Stimulated activated CD4-positive, alpha-beta T cell treated with anti-CD3 and anti-CD28 coated beads, Interleukin-12 subunit alpha, Interleukin-12 subunit beta, amount 100 ng/mL, for 4 hours (primary cell): ENCODE data around the gene GNG7.
A peak's percentile ranks its signal among the peaks of the same experiment; 100 is the strongest.
"Not testable (repeated sequence)": the region's sequence is repeated elsewhere in the genome, so short reads cannot be mapped to it uniquely, and the experiment has no call there.

Experiments used
- DNase-seq: peaks from one replicate; pipeline ENCODE4 v3.0.0-alpha.2; 2020

GNG7 gene

DNA sequence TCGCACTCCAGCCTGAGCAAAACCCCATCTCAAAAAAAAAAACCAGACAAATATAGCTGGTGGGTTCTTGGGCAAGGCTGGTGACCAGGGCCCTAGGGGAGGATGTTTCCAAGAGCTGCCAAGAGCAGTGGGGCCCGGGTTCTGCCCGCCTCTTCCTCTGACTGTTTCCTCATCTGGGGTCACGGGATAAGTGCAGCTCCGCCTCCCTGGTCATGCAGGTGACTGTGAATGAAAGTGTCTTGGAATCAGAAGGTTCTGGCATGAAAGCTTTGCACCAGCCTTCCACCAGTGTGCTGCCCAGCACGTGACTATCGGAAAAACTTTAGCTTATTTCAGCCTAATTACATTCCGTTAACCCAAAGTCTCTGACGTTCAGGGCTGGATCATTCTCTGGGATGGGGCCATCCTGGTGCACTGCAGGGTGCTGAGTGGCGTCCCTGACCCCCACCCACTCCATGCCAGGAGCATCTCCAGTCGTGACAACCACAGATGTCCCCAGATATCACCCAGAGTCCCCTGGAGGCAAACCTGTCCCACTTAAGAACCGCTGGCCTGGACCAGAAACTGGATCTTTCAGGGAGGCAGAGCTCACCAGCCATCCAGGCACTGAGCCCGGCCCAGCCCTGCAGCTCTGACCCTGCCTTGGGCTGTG, 85.6 kb downstream of the GNG7 start:
- no peak for DNase-seq

DNA sequence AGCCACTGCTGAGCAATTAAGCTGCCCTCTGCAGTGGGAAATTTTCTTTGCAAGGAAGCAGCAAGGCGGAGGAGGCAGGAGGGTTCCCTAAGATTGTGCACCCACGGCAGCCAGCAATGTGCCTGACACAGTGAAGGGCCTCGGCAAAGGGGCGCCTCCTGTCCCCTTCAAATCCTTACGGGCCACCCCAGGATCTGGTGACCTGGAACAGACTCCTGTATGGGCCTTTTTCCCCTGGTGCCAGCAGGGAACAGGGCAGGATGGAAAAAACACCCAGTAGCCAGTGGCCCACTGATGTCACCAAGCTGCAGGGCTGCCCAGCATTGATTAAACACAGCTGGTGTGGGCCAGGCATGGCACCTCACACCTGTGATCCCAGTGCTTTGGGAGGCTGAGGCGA, 86.7 kb downstream of the GNG7 start:
- DNase-seq, result no peak

DNA sequence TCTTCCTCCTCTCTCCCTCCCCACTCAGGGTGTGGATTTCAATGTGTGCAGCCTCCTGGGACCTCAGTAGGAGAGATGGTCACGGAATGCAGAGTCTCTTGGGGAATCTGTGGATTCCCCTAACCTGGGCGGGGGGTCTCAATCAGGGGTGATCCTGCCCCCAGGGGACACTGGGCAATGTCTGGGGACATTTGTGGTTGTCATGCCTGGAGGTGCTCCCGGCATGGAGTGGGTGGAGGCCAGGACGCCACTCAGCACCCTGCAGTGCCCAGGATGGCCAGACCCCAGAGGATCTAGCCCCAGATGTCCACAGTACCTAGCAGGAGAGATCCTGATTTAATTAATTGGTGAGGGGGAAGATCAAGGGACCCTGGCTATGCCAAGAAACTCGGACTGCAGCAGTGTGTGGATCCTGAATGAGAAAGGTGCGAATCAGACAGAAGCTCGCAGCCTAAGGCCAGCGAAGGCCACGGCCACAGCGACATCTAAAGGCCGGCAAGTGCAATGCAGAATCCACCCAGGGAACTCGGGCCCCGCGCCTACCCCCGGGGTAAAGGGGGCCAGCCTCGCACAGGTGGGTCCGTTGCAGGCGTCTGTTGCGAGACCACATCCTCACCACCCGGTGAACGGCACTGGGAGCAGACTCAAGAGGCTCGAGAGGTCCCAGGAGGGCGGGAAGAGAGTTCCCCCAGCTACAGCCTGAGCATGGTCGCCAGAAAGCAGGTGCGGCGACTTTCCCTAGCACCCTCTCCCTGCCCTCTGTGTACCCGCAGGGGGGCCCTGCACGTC, 88.8 kb downstream of the GNG7 start:
- peak; percentile 63 for DNase-seq

DNA sequence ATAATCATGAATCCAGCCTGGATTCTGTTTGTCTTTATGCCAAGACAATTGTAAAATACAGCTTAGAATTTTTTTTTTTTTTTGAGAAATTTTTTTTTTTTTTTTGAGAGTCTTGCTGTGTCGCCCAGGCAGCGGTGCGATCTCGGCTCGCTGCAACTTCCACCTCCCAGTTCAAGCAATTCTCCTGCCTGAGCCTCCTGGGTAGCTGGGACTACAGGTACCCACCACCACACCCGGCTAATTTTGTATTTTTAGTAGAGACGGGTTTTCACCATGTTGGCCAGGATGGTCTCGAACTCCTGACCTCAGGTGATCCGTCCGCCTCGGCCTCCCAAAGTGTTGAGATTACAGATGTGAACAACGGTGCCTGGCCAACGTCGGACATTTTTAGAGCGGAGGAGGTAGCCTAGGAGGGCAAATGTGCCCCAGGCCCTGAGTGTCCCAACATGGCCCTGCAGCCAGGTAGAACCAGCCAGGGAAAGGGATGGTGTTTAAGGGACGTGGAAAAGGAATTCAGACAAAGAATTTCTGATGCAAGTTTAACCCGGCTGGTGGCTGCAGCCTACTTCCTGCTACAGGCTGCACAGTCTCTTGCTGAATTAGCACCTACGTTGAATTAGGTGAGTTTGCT, 89.8 kb downstream of the GNG7 start:
- DNase-seq, result no peak

DNA sequence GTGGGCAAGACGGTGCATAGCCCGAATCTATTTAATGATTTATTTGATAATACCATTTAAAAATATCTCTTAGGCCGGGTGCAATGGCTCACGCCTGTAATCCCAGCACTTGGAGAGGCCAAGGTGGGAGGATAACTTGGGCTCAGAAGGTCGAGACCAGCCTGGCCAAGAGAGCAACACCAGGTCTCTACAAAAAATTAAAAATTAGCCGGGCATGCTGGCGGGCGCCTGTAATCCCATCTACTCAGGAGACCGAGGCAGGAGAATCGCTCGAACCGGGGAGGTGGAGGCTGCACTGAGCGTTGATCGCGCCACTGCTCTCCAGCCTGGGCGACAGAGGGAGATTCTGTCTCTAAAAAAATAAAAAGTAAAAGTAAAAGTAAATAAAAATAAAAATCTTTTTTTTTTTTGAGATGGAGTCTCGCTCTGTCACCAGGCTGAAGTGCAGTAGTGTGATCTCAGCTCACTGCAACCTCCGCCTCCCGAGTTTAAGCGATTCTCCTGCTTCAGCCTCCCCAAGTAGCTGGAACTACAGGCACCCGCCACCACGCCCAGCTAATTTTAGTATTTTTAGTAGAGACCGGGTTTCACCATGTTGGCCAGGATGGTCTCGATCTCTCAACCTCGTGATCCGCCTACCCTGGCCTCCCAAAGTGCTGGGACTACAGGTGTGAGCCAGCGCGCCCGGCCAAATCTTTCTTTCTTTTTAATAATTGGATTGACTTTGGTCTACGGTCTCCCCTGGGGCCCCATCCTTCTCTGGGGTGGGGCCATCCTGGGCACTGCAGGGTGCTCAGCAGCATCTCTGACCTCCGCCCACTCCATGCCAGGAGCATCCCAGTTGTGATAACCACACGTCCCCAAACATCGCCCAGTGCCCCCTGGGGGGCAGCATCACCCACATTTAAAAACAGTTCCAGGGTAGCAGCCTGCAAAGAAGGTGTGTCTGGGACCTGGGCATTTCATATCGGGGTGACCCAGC, 90.7 kb downstream of the GNG7 start:
- no peak for DNase-seq

DNA sequence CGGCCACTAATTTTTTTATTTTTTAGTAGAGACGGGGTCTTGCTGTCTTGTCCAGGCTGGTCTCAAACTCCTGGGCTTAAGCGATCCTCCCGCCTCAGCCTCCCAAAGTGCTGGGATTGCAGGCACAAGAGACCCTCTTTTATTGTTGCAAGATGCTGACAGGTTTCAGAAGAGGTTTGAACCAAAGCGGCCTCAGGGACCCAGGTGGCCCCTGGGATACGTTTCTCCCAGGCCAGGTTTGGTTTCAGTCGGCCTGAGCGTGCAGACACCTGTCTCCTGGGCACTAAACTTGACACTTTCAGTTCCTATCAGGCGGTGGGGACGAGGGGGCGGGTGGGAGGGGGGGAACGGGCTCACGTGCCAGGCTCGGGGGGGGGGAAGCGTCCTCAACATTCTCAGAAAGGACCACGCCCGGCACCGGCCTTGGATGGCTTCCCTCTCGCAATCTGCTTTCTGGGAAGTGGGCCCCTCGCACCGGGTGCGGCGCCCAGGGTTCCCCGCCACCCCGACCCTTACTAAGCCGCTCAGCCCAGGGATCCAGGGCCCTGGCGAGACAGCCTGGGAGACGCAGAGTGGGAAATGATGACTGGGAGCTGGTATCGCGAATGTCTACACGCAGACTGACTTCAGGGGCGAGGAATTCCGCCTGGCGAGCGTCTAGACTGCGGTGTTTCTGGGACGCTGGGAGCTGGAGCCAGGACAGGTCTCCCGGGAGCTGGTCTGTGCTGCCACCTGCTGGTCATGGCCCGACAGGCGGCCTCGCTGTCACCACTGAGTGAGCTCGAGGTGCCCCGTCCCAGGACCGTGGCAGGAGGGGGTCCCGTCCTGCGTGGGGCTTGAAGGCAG, 91.6 kb downstream of the GNG7 start:
- peak; percentile 91 for DNase-seq

DNA sequence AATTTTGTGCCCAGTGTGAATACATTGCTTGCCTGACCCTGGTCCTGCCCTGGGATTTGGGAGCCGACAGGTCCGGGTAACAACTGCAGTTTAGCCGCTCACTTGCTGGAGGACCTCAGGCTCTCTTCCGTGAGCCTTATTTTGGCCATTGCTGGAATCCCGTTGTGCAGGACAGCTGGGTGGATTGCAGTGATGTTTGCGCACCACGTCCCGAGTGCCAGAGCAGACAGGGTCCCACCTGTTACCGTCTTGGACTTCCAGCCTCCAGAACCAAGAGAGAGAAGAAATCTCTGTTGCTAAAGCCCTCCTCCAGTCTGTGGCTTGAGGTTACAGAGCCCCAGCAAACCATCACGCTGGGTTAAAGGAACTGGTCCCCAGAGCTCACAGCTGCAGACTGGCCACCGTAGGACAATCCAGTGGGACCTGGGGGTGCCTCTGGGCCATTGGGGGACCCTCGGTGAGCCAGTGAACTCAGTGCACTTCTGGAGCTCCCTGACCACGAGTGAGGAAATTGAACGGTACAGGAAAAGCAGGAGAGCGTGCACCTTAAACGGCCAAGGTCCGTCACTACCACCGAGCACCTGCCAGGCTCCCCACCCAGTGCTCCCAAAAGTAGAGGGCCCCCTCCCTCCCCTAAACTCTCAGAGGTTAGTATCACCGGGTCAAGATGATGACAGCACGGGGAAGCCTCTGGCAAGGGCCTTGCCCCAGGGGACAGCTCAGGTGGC, 92.9 kb downstream of the GNG7 start:
- no peak for DNase-seq

DNA sequence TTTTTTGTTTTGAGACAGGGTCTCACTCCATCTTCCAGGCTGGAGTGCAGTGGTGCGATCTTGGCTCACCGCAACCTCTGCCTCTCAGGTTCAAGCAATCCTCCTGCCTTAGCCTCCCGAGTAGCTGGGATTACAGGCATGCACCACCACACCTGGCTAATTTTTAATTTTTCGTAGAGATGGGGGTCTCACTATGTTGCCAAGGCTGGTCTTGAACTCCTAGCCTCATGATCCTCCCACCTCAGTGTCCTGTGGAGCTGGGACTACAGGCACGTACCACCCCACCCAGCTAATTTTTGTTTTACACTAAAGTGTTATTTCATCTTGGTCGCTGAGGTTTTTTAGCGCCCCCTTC, 93.5 kb downstream of the GNG7 start:
- not testable (repeated sequence) for DNase-seq

DNA sequence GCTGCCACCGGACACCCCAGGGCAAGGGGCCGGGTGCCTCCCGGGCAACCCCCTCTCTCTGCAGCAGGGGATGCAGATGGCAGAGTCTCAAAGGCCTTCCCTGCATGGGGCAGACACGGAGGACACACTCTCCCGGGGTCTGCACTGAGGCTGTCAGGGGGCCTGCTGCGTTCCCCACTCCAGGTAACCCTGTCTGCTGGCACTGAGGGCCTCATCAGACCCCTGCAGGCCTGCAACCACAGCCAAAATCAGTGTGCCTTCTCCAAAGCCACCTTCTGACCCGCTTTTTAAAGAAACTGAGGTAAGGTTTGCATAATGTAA, 93.9 kb downstream of the GNG7 start:
- no peak for DNase-seq

DNA sequence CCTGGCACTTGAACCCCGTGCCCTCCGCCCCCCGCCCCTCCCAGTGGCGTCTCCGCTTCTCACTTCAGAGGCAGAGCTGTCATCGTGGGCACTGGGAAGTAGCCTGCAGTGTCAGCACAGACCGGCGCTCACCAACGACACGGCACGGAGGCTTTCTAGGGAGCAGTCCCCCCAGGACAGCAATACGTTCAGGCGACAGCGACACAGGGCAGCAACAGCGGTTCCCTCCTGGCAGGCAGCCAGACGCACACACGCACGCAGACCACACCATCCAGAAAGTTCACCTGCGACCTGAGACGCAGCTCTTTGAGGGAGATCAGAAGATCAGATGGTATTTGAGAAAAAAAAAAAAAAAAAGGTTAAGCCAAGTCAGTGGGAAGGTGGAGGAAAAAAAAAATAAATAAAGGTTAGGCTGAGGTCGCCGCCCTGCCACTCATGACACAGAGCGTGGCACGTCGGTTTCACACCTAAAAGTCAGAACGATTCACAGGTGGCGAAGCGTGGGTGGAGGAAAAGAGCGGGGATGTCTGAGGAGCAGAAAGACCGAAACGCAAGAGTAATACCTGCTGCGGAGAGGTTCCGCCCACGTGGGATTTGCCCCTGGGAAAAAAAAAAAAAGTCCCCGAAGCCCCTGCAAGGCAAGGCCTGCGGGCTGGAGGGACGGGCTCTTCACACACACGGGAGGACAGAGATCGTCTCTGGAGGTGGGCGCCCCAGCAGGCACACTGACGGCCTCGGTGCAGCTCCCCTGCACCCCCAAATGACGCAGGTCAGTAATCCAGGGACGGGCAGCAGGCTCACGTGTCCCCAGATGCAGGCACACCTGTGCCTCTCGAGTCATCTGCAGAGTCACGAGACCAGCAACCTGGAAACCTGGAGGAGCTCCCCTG, 94.5 kb downstream of the GNG7 start:
- peak; percentile 89 for DNase-seq

DNA sequence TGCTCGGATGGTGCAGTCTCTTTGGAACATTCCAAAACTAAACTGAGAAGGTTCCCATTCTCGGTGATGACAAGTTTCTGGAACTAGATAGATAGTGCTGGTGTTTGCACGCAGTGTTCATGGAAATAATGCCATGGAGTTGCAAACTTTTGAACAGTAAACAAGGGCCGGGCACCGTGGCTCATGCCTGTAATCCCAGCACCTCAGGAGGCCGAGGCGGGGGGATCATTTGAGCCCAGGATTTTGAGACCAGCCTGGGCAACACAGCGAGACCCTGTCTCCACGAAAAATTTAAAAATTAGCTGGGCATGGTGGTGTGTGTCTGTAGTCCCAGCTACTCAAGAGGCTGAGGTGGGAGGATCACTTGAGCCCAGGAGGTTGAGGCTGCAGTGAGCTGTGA, 95.7 kb downstream of the GNG7 start:
- DNase-seq, result not testable (repeated sequence)

DNA sequence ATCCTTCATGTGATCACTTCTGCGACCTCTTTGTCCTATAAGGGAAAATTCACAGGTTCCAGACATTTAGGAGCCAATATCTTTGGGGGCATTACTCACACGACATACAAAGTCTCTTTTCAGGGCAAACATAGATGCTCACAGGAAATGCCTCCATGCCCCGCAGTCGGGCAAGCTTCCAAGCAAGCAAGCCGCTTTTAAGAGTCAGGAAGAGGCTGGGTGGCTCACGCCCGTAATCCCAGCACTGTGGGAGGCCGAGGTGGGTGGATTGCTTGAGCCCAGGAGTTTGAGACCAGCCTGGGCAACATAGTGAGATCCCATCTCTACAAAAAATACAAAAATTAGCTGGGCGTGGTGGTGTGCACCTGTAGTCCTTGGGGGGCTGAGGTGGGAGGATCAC, 96.6 kb downstream of the GNG7 start:
- DNase-seq, result not testable (repeated sequence)

DNA sequence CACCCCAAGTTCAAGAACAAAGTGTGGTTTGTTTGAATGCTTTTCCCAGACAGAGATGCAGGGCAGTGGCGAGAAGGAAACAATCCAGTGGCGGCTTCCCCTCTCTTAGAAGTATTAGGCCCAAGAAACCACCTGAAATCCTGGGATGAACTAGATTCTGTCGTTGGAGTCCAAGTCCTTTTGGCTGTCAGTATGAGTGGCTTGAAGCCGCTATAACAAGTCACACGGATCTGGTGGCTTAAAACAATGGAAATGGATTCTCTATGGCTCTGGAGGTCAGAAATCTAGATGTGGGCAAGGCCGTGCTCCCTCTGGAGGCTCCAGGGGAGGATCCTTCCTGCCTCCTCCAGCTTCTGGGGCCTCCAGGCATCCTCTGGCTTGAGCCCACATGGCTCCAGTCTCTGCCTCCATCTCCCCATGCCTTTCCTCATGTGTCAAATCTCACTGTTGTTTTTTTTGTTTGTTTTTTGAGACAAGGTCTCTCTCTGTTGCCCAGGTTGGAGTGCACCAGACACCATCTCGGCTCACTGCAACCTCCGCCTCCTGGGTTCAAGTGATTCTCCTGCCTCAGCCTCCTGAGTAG, 97.7 kb downstream of the GNG7 start:
- DNase-seq, result no peak

DNA sequence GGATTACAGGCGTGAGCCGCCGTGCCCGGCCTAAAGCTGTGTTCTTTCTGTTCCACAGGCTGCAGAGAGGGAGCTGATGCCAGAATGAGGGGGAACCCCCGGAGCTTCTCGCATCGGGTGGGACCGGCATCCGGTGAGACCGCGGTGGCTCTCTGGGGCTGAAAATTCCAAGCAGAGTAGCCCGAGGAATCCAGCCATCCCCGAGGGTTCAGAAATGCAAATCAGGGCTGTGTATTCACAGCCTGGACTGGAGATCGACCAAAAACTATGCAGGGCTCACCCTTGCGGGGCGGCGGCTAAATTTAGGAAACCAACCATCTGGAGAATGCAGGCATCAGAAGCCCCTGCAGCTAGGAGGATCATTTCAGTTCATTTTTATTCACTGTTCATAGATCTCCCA, 99.2 kb downstream of the GNG7 start:
- no peak for DNase-seq

DNA sequence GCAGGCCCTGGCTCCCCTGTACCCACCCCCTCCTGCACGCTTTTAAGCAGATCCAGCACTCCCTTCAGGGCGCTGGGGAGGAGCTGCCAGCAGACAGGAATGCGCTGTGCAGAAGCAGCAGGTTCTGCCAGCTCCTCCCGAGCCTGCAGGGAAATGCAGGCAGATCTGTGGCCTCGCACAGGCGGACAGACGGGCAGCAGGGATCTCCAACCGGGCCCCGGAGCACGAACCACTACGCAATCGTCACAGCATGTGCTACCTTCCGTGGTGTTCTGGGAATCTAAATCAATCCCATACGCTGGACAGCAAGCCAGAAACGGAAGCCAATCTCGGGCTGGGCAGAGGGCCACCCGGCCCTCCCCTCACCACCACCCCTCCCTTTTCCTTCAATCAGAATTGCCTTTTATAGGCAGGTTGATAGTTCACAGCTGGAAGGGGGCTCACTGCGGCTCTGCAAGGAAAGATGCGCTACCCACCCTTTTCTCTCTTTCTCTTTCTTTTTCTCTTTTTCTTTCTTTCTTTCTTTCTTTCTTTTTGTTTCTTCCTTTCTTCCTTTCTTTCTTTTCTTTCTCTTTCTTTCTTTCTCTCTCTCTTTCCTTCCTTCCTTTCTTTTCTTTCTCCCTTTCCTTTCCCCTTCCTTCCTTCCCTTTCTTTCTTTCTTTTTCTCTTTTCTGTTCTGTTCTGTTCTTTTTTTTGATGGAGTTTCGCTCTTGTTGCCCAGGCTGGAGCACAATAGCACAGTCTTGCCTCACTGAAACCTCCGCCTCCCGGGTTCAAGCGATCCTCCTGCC, 99.9 kb downstream of the GNG7 start:
- no peak for DNase-seq

DNA sequence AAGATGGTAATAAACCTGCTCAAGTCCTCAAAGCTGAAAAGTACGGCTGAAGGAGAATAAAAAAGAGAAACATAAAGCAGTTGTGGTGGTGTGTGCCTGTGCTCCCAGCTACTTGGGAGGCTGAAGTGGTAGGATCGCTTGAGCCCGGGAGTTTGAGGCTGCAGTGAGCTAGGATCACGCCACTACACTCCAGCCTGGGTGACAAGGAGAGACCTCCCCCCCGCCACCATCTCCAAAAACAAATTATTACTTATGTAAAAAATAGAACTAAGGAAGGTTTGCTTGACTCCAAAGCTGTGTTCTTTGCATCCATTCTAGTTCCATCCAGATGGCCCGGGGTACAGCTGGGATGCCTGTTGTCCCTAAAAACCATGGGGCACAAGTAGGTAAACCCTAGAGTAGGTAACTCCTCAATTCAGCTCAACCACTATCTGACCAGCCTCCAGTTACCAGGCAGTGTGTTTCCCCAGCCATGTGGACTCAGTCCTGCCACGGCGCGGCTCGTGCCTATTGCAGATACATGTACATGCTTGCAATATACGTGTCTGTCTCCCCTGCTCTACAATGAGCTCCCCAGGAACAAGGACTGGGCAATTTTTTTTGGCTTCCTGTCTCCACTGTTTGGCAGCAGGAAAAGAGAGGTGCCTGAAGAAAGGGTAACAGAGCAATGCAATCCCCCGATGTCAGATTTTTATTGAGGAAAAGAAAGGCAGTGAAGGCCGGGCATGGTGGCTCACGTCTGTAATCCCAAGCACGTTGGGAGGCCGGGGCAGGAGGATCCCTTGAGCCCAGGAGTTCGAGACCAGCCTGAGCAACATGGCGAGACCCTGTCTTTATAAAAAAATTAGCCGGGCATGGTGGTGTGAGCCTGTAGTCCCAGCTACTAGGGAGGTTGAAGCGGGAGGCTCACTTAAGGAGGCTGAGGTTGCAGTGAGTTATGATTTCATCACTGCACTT, 101.3 kb downstream of the GNG7 start:
- no peak for DNase-seq

DNA sequence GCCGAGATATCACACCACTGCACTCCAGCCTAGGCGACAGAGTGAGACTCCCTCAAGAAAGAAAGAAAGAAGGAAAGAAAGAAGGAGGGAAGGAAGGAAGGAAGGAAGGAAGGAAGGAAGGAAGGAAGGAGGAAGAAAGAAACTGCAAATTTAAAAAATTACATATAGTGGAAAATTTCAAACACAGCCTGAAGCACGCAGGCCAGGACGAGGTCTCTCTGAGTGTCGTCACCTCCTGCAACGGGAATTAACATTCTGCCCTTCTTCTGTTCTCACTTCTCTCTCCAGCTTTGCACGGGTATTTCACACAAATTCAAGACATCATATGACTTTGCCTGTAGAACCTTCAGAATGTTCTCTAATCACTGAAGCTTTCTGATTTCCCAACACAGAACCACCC, 108.2 kb downstream of the GNG7 start:
- DNase-seq, result no peak

DNA sequence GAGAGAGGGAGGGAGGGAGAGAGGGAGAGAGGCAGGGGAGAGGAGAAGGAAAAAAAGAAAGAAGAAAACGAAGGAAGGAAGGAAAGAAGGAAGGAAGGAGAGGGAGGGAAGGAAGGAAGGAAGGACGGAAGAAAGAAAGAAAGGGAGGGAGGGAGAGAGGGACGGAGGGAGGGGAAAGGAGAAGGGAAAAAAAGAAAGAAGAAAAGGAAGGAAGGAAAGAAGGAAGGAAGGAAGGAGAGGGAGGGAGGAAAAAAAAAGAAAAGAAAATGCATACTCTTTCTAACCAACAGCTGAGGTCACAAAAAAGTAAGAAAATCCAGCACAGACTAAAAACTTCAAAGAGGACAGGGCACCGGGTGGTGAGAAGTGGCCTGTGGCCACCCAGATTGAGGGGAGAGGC, 109.7 kb downstream of the GNG7 start:
- no peak for DNase-seq
